ENCODE measurements around the gene HADHA. TPM values are rescaled to one million over a fixed set of nuclear protein-coding genes. Genes with fewer than 3 reads are reported as not detected.

The HADHA gene
- total RNA-seq, 1 experiment from 2014 or later = 131 TPM

DNA sequence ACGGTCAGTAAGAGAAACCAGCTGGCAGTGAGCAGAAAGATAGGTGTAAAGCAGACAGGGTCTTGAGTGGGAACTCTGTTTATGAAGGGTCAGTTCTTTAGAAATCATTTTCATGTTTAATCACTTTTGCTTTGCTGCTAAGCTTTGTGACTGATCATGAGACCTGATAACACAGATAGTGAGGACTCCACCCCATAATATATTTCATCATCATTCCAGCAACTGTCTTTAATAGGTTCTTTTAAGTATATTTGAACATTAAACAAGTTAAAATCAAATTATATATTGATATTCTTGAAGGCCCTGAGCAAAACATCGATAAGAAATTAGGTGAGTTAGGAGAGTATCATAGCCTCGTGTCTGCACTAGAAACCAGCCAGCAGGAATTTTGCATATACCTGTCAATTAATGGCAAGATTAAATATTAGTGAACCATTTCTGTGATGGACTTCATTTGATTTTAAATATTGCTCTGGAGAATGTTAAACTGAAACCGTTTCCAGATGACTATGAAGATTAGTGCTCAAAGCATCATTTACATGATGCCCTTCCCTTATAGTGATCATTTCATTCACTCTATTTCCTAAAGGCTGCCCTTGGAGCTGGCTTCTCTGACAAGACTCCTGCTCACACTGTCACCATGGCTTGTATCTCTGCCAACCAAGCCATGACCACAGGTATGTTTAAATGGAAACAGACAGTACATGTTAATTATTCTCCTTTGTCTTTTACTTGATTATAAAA, 32.2 kb upstream of the HADHA start:
- ChIA-PET CTCF (no interaction called here), POLR2A (ENCODE audit: unreplicated experiment) (no interaction called here)
- H4K20me1 ChIP-seq (ENCODE audit: low read length) = no peaks in the 10 kb centered on the region
- H3K4me3 ChIP-seq (ENCODE audit: low read length) = no peak overlapping the region
- H3K9me2 ChIP-seq (replicated peaks; ENCODE audit: low read length) = no peaks in the 10 kb centered on the region
- H2AFZ ChIP-seq (ENCODE audit: low read length) = no peak overlapping the region
- H3K9me3 ChIP-seq (ENCODE audit: low read length) = no peaks in the 10 kb centered on the region
- H3K27me3 ChIP-seq (ENCODE audit: low read length) = no peaks in the 10 kb centered on the region
- no peak overlapping the region for H3K4me2 ChIP-seq (ENCODE audit: low read length)
- BruUV-seq (replicated peaks) = no TSS peak
- no peaks in the 10 kb centered on the region for H3F3A ChIP-seq (ENCODE audit: low read length, unreplicated experiment)
- no peak for DNase-seq
- intact Hi-C loops (cut with micrococcal nuclease) = no loop called here
- H3K9ac ChIP-seq (ENCODE audit: low read length) = no peak overlapping the region
- TF ChIP-seq, protein P1, sequence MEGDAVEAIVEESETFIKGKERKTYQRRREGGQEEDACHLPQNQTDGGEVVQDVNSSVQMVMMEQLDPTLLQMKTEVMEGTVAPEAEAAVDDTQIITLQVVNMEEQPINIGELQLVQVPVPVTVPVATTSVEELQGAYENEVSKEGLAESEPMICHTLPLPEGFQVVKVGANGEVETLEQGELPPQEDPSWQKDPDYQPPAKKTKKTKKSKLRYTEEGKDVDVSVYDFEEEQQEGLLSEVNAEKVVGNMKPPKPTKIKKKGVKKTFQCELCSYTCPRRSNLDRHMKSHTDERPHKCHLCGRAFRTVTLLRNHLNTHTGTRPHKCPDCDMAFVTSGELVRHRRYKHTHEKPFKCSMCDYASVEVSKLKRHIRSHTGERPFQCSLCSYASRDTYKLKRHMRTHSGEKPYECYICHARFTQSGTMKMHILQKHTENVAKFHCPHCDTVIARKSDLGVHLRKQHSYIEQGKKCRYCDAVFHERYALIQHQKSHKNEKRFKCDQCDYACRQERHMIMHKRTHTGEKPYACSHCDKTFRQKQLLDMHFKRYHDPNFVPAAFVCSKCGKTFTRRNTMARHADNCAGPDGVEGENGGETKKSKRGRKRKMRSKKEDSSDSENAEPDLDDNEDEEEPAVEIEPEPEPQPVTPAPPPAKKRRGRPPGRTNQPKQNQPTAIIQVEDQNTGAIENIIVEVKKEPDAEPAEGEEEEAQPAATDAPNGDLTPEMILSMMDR (conservative IDR thresholded peaks at IDR 0.05; ENCODE audit: low read depth, low read length) = no peak
- TF ChIP-seq EZH2phosphoT487 (IDR thresholded peaks at IDR 0.05; ENCODE audit: borderline replicate concordance, low read length) = no peak
- TF ChIP-seq EZH2 (IDR thresholded peaks at IDR 0.05; ENCODE audit: low read length, unreplicated experiment) = no peak
- H3K4me1 ChIP-seq (ENCODE audit: insufficient read depth, low read length) = no peaks in the 10 kb centered on the region
- H3K36me3 ChIP-seq (ENCODE audit: low read depth, low read length) = peaks cover 10% of the 10 kb centered on the region; the same call in 1 of the 2 replicates
- H3K27ac ChIP-seq (ENCODE audit: low read length) = no peak overlapping the region
- ATAC-seq = no peak
- no peaks in the 10 kb centered on the region for H3K79me2 ChIP-seq (ENCODE audit: low read length)

DNA sequence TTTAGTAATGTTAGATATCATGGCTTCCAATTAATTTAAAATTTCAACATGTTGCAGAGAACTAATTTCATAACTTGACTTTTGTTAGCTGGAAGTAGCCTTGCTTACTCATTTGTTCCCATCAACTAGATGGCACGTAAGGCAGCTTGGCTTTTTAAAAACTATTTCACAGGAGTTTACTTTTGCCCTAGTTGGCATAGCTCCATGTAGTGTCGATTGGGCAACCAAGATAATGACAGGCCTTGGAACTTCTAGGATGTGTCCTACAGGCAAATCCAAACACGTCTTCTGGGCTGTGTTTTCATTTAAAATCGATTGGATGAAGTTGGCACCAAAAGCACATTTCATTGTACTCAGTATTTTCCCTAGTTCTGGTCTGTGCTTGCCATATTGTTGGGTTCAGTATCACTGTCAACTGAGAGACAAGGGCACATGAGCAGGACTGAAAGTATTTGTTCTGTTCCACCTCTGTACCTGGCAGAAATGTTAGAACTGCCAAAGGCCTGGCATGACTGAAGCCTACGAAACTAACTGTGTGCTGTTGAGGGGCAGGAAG, 29.7 kb upstream of the HADHA start:
- no peaks in the 10 kb centered on the region for H3K9me2 ChIP-seq (replicated peaks; ENCODE audit: low read length)
- no peaks in the 10 kb centered on the region for H3K9me3 ChIP-seq (ENCODE audit: low read length)
- no peak overlapping the region for H2AFZ ChIP-seq (ENCODE audit: low read length)
- no peak overlapping the region for H3K27ac ChIP-seq (ENCODE audit: low read length)
- H3K36me3 ChIP-seq (ENCODE audit: low read depth, low read length) = 0 out of 2 replicates have a peak, but pooled peaks cover 5% of the 10 kb centered on the region
- ATAC-seq (no peak), DNase-seq (peak; percentile 7)
- TF ChIP-seq EZH2 (IDR thresholded peaks at IDR 0.05; ENCODE audit: low read length, unreplicated experiment) (no peak), EZH2phosphoT487 (IDR thresholded peaks at IDR 0.05; ENCODE audit: borderline replicate concordance, low read length) (no peak)
- TF ChIP-seq, protein P1 (conservative IDR thresholded peaks at IDR 0.05; ENCODE audit: low read depth, low read length) = no peak
- BruUV-seq (replicated peaks) = no TSS peak
- intact Hi-C loops (cut with micrococcal nuclease) = no loop called here
- no peak overlapping the region for H3K9ac ChIP-seq (ENCODE audit: low read length)
- H3K4me3 ChIP-seq (ENCODE audit: low read length) = no peak overlapping the region
- no peaks in the 10 kb centered on the region for H3F3A ChIP-seq (ENCODE audit: low read length, unreplicated experiment)
- no peaks in the 10 kb centered on the region for H3K79me2 ChIP-seq (ENCODE audit: low read length)
- H3K4me2 ChIP-seq (ENCODE audit: low read length) = no peak overlapping the region
- no peaks in the 10 kb centered on the region for H3K27me3 ChIP-seq (ENCODE audit: low read length)
- no peaks in the 10 kb centered on the region for H3K4me1 ChIP-seq (ENCODE audit: insufficient read depth, low read length)
- POLR2A ChIA-PET (ENCODE audit: unreplicated experiment) = no interaction called here
- no peaks in the 10 kb centered on the region for H4K20me1 ChIP-seq (ENCODE audit: low read length)
- CTCF ChIA-PET = no interaction called here

DNA sequence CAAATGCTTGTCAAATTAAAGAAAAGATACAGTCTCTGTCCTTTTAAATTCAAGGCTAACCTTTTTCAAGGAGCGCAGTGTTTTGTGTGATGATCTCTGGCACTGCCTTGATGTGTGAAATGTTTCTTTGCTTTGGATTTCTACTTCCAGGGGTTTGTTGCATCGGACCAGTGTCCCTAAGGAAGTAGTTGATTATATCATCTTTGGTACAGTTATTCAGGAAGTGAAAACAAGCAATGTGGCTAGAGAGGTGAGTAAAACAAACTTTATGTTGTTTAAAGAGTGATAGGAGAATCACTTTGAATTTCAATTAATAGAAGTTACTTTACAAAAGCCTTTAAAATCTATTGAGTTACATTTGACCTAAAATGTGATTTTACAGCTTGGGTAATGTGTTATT, 29.1 kb upstream of the HADHA start:
- Histone ChIP-seq H3K9me3 (ENCODE audit: low read length) (no peaks in the 10 kb centered on the region), H3K9ac (ENCODE audit: low read length) (no peak overlapping the region), H3K79me2 (ENCODE audit: low read length) (no peaks in the 10 kb centered on the region), H3F3A (ENCODE audit: low read length, unreplicated experiment) (no peaks in the 10 kb centered on the region), H3K36me3 (ENCODE audit: low read depth, low read length) (no peaks in the 10 kb centered on the region), H3K4me1 (ENCODE audit: insufficient read depth, low read length) (no peaks in the 10 kb centered on the region), H4K20me1 (ENCODE audit: low read length) (no peaks in the 10 kb centered on the region), H2AFZ (ENCODE audit: low read length) (no peak overlapping the region), H3K4me3 (ENCODE audit: low read length) (no peak overlapping the region), H3K9me2 (replicated peaks; ENCODE audit: low read length) (no peaks in the 10 kb centered on the region), H3K27ac (ENCODE audit: low read length) (no peak overlapping the region), H3K27me3 (ENCODE audit: low read length) (no peaks in the 10 kb centered on the region), H3K4me2 (ENCODE audit: low read length) (no peak overlapping the region)
- intact Hi-C loops (cut with micrococcal nuclease) = no loop called here
- ChIA-PET CTCF (no interaction called here), POLR2A (ENCODE audit: unreplicated experiment) (no interaction called here)
- no peak for TF ChIP-seq EZH2 (IDR thresholded peaks at IDR 0.05; ENCODE audit: low read length, unreplicated experiment)
- no peak for TF ChIP-seq EZH2phosphoT487 (IDR thresholded peaks at IDR 0.05; ENCODE audit: borderline replicate concordance, low read length)
- TF ChIP-seq, protein P1 (conservative IDR thresholded peaks at IDR 0.05; ENCODE audit: low read depth, low read length) = no peak
- DNase-seq (no peak), ATAC-seq (no peak)
- no TSS peak for BruUV-seq (replicated peaks)
